COR-L47 (cell line): ENCODE measurements around the gene TNFRSF11A.

Source experiments
- DNase-seq: peaks from one replicate; lab custom pipeline; 2025; lab: John Stamatoyannopoulos, UW

The TNFRSF11A gene

GRCh38 chr18:62420151-62420512 lies 95.0 kb downstream of the TNFRSF11A start:
- DNase-seq, result no peak

- no peak for DNase-seq
These were observed 95.6 kb downstream of the TNFRSF11A start for GRCh38 chr18:62420513-62421209.

- DNase-seq, result peak; percentile 83
These were observed 100.5 kb downstream of the TNFRSF11A start for GRCh38 chr18:62425465-62426190.

GRCh38 chr18:62426191-62426488 lies 101.0 kb downstream of the TNFRSF11A start:
- no peak for DNase-seq

GRCh38 chr18:62432176-62432575 lies 107.1 kb downstream of the TNFRSF11A start:
- DNase-seq, result no peak

GRCh38 chr18:62434798-62435197 lies 109.7 kb downstream of the TNFRSF11A start:
- no peak for DNase-seq

- DNase-seq, result no peak
These were observed 110.4 kb downstream of the TNFRSF11A start for GRCh38 chr18:62435435-62436031.

- no peak for DNase-seq
These were observed 111.6 kb downstream of the TNFRSF11A start for GRCh38 chr18:62436636-62437234.

GRCh38 chr18:62437235-62438017 lies 112.3 kb downstream of the TNFRSF11A start:
- no peak for DNase-seq

GRCh38 chr18:62438018-62438329 lies 112.9 kb downstream of the TNFRSF11A start:
- no peak for DNase-seq

GRCh38 chr18:62438402-62438801 lies 113.3 kb downstream of the TNFRSF11A start:
- DNase-seq, result no peak

GRCh38 chr18:62438866-62439265 lies 113.8 kb downstream of the TNFRSF11A start:
- DNase-seq, result no peak
